ENCODE measurements around the gene IQGAP2.
"Not testable (repeated sequence)": the region's sequence is repeated elsewhere in the genome, so short reads cannot be mapped to it uniquely, and the experiment has no call there.

IQGAP2 gene

GRCh38 chr5:76660360-76660759 is 257.3 kb downstream of the IQGAP2 start:
- no peak for DNase-seq (ENCODE audit: low read depth in 2 of 2)

DNA sequence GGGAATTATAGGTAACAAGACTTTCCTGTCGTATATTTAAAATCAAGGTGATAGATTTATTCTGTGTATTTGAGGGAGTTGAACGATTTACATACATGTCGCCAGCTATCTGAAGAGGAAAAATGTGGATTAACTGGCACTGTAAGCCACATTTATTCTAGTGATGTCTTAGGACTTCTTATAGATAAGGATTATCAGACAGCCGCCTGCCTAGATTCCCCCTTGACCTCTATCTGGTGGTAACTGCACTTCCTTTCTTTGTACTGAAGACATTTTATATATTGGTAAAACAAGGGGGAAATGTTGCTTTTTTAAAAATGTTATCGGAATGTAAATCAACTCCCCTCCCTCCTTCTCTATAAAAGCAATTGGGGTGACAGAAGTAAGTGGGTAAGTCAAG is 259.4 kb downstream of the IQGAP2 start:
- no peak for DNase-seq (ENCODE audit: low read depth in 2 of 2)

- DNase-seq (ENCODE audit: low read depth in 2 of 2) = no peak
Measured at GRCh38 chr5:76663573-76663972, 260.5 kb downstream of the IQGAP2 start.

DNA sequence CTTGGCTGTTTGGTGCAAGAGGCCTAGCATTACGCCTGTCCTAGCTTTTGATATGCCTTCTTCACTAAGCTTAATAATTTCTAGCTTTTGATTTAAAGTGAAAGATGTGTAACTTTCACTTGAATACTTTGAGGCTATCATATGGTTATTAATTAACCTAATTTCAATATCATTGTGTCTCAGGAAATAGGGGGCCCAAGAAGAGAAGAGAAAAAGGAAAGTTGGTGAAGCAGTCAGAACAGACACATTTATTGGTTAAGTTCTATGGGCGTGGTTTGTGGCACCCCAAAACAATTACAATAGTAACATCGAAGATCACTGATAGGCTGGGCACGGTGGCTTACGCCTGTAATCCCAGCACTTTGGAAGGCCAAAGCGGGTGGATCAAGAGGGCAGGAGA is 261.0 kb downstream of the IQGAP2 start:
- DNase-seq (ENCODE audit: low read depth in 2 of 2) = no peak

- no peak for DNase-seq (ENCODE audit: low read depth in 2 of 2)
Measured at GRCh38 chr5:76667495-76667894, 264.4 kb downstream of the IQGAP2 start.

DNA sequence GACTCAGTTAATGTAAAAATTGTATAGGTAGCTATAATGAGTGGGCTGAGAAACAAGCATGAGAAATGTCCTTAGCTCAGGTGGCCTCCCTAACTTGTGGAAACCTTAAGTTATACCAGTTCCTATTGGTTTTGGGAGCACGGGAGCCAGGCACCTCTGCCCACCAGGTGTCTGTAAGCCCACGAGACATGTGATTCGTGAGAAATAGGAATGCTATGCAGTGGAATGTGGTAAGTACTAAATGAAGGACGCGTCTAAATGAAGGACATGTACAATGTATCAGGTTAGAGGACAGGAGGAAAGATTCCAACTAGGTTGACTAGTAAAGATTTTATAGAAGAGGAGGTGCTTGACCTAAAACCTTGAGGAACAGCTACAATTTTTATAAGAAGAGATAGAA is 266.2 kb downstream of the IQGAP2 start:
- no peak for DNase-seq (ENCODE audit: low read depth in 2 of 2)

DNA sequence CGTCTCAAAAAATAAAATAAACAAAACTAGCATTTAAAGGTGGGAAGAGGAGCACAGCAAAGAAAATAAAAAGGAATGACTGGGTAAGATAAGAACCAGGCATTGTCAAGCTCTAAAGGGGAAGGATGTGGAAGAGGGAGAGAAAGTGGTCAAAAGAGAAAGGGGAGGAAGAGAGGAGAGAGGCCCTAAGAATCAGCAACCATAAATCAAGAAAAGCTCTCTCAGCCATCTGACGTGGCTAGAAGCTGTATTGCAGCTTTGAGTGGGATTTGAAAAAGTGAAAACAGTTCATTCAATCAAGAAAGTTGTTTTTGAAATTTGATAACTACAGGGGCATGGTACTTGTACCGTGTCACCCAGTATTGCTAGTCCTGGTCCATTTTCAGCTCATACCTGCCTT is 267.4 kb downstream of the IQGAP2 start:
- no peak for DNase-seq (ENCODE audit: low read depth in 2 of 2)

DNA sequence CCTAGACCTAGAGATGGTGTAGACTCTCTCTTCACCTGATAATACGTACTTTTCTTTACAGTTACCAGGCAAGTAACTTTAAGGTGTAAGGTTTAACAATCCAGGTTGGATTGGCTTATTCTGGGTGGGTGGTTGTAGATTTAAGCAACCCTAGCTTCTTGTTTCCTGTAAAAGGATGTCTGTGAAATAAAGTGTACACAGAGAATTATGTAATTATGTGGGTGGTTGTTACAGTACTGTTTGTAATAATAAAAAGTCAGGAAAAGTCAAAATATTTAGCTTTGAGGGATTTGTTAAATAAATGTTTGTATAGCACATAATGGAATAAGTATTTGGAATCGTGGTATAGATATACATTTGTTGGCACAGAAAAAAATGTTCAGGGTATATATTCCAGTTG is 269.2 kb downstream of the IQGAP2 start:
- DNase-seq (ENCODE audit: low read depth in 2 of 2) = no peak

DNA sequence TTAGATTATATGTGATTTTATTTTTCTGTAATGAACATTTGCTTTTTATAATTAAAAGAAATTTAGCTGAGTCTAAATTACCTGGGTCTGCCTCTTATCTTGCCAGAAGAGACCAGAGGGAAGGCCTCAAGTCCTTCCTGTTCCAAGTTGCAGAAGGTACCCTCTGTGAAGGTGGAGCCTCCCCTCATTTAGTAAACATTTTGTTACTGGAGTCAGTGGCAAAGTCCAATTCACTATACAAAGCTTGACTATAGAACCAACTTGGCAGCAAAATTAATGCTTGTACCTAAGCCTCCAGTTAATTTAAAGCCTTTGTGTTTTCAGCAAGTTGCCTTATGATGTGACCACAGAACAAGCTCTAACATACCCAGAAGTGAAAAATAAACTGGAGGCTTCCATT is 270.0 kb downstream of the IQGAP2 start:
- no peak for DNase-seq (ENCODE audit: low read depth in 2 of 2)

- DNase-seq (ENCODE audit: low read depth in 2 of 2) = no peak
Measured at GRCh38 chr5:76674330-76675066, 271.4 kb downstream of the IQGAP2 start.

DNA sequence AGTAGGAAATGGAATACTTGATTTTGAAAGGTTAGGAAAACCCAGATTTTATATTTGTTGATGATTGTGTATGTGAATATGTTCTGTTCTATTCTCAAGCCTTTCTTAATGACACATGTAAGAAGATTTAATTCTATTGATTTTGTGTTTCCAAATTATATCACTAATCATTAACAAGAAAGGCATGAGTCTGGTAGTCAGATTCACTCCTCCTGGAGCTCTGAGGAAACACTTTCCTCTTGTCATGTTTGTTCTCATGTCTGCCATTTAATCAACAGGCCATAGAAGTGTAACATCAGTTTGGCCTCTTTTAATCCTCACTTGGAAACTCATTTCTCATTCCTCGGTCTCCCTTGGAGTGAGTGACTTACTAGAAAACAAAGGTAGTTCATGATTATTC is 272.3 kb downstream of the IQGAP2 start:
- DNase-seq (ENCODE audit: low read depth in 2 of 2) = no peak

DNA sequence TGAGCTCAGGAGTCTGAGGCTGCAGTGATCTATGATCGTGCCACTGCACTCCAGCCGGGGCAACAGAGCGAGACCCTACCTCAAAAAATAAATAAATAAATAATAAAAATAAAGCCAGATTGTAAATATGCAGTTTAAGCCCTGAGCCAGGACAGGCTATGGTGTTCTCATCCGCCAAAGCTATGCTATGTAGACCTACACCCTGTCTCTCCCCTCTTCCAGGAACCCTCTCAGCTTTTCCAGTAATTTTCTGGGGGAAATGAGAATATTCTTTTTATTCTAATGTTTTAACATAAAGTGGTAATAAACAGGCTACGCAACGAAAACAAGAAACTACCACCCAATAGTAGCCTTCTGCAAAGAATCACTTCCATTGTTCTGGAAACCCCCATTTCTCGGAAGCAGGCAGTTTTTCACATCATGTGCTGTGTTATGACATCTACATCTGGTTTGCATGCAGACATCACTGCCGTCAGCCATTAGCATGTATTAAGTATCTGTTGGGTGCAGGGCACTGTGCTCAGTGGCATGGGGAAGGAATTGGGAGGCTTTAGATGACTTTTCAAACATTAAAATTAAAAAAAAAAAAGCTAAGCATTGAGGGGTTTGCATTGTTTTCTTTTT is 274.9 kb downstream of the IQGAP2 start:
- no peak for DNase-seq (ENCODE audit: low read depth in 2 of 2)

DNA sequence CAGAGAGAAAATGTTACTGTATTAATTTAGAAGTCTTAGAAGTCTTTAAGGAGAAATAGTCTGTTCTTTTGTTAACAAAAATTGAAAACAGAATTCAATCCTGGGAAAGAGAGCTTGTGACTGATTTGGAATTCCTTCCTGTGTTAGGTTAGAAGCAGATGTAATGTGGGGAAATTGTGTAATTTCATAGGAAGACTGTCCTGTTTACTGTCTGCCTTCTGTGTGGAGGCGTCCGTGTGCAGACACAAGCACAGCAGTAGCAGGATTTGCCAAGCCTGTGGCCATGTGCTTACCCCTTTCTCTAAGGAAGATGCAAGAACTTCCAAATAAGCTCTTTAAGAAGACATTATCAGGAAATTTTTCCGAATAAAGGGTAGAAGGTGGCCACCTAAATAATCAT is 276.1 kb downstream of the IQGAP2 start:
- DNase-seq (ENCODE audit: low read depth in 2 of 2) = no peak

GRCh38 chr5:76680826-76681225 is 277.7 kb downstream of the IQGAP2 start:
- not testable (repeated sequence) for DNase-seq (ENCODE audit: low read depth in 2 of 2)

DNA sequence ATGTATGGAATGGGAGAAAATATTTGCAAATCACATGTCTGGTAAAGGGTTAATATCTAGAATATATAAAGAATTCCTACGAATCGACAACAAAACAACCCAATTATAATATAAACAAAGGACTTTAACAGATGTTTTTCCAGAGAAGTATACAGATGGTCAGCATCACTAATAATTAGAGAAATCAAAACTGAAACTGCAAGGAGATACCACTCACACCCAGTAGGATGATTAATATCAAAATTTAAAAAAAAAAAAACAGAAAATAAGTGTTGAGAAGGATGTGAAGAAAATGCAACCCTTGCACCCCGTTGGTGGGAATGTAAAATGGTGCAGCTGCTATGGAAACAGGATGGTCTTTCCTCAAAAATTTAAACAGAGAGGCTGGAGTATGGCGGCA is 278.2 kb downstream of the IQGAP2 start:
- DNase-seq (ENCODE audit: low read depth in 2 of 2) = no peak

DNA sequence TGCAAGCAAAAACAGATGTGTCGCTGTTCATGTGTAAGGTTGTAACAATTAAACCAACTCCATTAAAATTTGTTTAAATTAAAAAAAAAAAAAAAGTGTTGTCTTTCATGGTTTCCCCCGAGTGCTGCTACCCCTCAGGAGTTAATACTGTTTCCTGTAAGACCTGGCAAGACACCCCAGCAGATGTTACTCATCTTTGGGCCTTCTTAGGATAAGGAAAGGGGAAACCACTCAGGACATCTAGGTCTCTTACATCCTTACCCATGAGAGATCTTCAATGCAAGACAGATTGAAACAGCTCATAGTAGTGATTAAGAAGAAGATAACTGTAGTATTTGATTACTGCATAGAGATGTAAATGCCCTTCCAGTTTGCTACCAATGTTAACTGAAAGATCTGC is 279.3 kb downstream of the IQGAP2 start:
- no peak for DNase-seq (ENCODE audit: low read depth in 2 of 2)

DNA sequence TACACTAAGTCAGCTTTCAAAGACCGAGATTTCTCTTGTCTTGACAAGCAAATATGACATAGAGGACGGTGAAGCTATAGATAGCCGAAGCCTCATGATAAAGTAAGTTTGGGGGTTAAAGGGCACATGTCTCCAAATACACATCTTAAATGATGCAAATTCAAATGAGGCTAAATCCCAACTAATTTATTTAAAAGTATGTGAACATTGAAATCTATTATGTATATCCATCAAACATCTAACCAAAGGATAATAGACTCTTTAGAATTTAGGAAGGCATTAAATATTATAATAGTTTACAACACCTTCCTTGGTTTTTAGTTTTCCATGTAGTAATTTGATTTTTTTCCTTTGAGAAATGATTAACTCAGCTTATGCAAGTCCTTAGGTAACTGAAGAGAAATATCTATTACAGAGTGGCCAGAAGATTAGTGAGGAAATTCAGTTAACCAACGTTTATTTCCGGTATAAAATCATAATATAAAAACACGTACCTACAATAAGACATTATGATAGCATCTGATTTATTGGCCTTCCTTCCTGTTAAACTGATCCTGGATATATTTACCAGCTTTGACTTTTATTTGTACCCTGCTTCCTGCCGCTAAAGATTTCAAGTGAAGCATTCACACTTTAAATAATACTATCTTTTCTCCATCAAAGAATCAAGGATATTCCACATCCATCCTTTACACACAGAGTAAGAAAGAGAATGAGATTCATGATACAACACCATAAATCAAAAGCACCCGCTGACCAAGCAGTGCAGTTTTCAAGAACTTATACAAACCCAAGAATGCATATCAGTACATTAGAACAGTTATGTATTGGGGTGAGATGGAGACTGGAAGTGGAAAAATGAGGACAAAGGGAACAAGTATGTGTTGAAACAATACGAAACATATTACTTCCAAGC is 281.0 kb downstream of the IQGAP2 start:
- no peak for DNase-seq (ENCODE audit: low read depth in 2 of 2)

GRCh38 chr5:76684756-76685519 is 281.9 kb downstream of the IQGAP2 start:
- DNase-seq (ENCODE audit: low read depth in 2 of 2) = no peak

DNA sequence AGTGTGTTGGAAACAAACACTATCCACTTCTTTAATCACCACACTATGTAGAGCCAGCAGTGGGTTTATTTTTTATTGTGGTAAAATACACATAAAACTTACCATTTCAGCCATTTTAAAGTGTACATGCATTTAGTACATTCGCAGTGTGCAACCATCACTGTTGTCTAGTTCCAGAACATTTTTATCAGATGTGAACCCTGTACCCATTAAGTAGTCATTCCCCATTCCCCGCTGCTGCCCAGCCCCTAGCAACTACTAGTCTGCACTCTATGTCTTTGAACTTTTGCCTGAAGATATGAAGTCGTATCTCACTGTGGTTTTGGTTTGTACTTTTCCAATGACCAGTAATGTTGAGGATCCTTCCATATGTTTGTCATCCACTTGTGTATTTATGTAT is 282.6 kb downstream of the IQGAP2 start:
- no peak for DNase-seq (ENCODE audit: low read depth in 2 of 2)

- DNase-seq (ENCODE audit: low read depth in 2 of 2) = no peak
Measured at GRCh38 chr5:76688212-76688611, 285.1 kb downstream of the IQGAP2 start.

GRCh38 chr5:76688836-76689235 is 285.8 kb downstream of the IQGAP2 start:
- DNase-seq (ENCODE audit: low read depth in 2 of 2) = no peak
